HepG2 (cell line): ENCODE results near the gene FAM3A. TPM values are rescaled to one million over a fixed set of nuclear protein-coding genes. Genes with fewer than 3 reads are reported as not detected.

ENCODE experiments used
- ATAC-seq: fragments of 200-7000 bp; cut with Tn5 transposase; 3 replicates; pipeline ENCODE4 v1.9.1; 2020; ENCODE audit warnings: mild to moderate bottlenecking, moderate library complexity
- BruUV-seq: library from RNA; stranded (reverse); fragments of 400-500 nt; replicated peaks from 2 replicates; lab custom pipeline; 2021; lab: Mats Ljungman, UMichigan
- CTCF ChIA-PET: fragments of 300-600 bp; formaldehyde crosslinking; extraction: SDS; loops from one replicate; lab custom pipeline; 2021; ENCODE audit warnings: low total read pairs, inconsistent platforms, low intra/inter-chr PET ratio; lab: Yijun Ruan, JAX
- POLR2A ChIA-PET: fragments of 350-600 bp; sonication (Branson Sonifier 250); formaldehyde crosslinking; loops from one replicate; lab custom pipeline; 2020; ENCODE audit warnings: antibody characterized with exemption, inconsistent platforms; lab: Yijun Ruan, JAX
- DNase-seq: peaks from one replicate; pipeline ENCODE4 v3.0.0-alpha.2; 2015; ENCODE audit warnings: low spot score
- FAIRE-seq: peaks from 3 replicates; lab custom pipeline; 2011; peaks lifted over from hg19 to GRCh38; lab: Jason Lieb, UNC
- H2AFZ ChIP-seq: one replicate; pipeline ENCODE4 v1.6.1; 2011; ENCODE audit warnings: low read length, inconsistent platforms
- H3K27ac ChIP-seq: fragments of 300-600 bp; 3 replicates; pipeline ENCODE4 v1.8.0; 2011; ENCODE audit warnings: mixed run types, mild to moderate bottlenecking, mixed read lengths, low read length, inconsistent platforms; ENCODE audit not compliant: insufficient read depth; ENCODE audit errors: extremely low read length
- H3K27me3 ChIP-seq, 2 experiments: fragments of 200-600 bp in 1 of 2; 2 replicates in 1 of 2; 3 replicates in 1 of 2; pipeline versions ENCODE4 v1.6.0 to v1.8.0; 2011; ENCODE audit warnings: low read length in 2 of 2, mild to moderate bottlenecking in 2 of 2, moderate library complexity in 2 of 2, inconsistent platforms in 1 of 2; ENCODE audit not compliant: insufficient read depth in 2 of 2, control insufficient read depth in 1 of 2
- H3K36me3 ChIP-seq, 2 experiments: fragments of 200-600 bp in 1 of 2; replicated peaks in 1 of 2; 2 replicates in 1 of 2; 3 replicates in 1 of 2; pipeline versions ENCODE4 v1.5.1 to v1.8.0; 2011; ENCODE audit warnings: low read length in 2 of 2, inconsistent platforms in 1 of 2; ENCODE audit not compliant: insufficient read depth in 2 of 2, control insufficient read depth in 1 of 2
- H3K4me1 ChIP-seq: 2 replicates; pipeline ENCODE4 v1.5.1; 2012; ENCODE audit warnings: low read length, inconsistent platforms; ENCODE audit not compliant: insufficient read depth
- H3K4me2 ChIP-seq: 2 replicates; pipeline ENCODE4 v1.6.0; 2011; ENCODE audit warnings: low read depth, low read length, inconsistent platforms
- H3K4me3 ChIP-seq, 3 experiments: fragments of 200-600 bp in 1 of 3; sonication (generic), shearing (Covaris generic) in 1 of 3; replicated peaks in 1 of 3; 2 replicates each; pipeline ENCODE4 v1.5.1; 2011 to 2016; ENCODE audit warnings: low read length in 3 of 3, inconsistent platforms in 2 of 3, low read depth in 2 of 3, mild to moderate bottlenecking in 2 of 3, control low read depth in 1 of 3, mixed read lengths in 1 of 3; ENCODE audit not compliant: insufficient read depth in 1 of 3
- H3K79me2 ChIP-seq: one replicate; pipeline ENCODE4 v1.6.1; 2011; ENCODE audit warnings: low read length, inconsistent platforms; ENCODE audit not compliant: insufficient read depth
- H3K9ac ChIP-seq: 2 replicates; pipeline ENCODE4 v1.6.0; 2011; ENCODE audit warnings: mild to moderate bottlenecking, low read depth, low read length, inconsistent platforms; ENCODE audit not compliant: insufficient read depth
- H3K9me3 ChIP-seq: 2 replicates; pipeline ENCODE4 v1.5.1; 2012; ENCODE audit warnings: mild to moderate bottlenecking, low read length
- H4K20me1 ChIP-seq: 2 replicates; pipeline ENCODE4 v1.6.0; 2011; ENCODE audit warnings: inconsistent platforms, mild to moderate bottlenecking, low read length, moderate library complexity; ENCODE audit not compliant: insufficient read depth
- FOXM1 ChIP-seq: sonication (generic); formaldehyde crosslinking; IDR thresholded peaks from 2 replicates; pipeline ENCODE4 v1.5.0; 2020; ENCODE audit warnings: missing genetic modification reagents
- GATA4 ChIP-seq: sonication (generic); IDR thresholded peaks from 2 replicates; pipeline ENCODE4 v1.6.1; 2016; ENCODE audit warnings: antibody characterized with exemption, low read depth, borderline replicate concordance
- KDM3A ChIP-seq: IDR thresholded peaks from 2 replicates; pipeline ENCODE4 v1.6.1; 2018; ENCODE audit warnings: low read depth, missing compliant biosample characterization
- KIAA2018 ChIP-seq: sonication (generic); formaldehyde crosslinking; IDR thresholded peaks from 2 replicates; pipeline ENCODE4 v1.5.0; 2020; ENCODE audit warnings: mild to moderate bottlenecking, missing genetic modification reagents, borderline replicate concordance
- MED8 ChIP-seq: sonication (generic); formaldehyde crosslinking; IDR thresholded peaks from 2 replicates; pipeline ENCODE4 v1.8.1; 2023; ENCODE audit warnings: mild to moderate bottlenecking, missing genetic modification reagents; ENCODE audit not compliant: insufficient replicate concordance
- NCOA2 ChIP-seq: sonication (generic); formaldehyde crosslinking; IDR thresholded peaks from 2 replicates; pipeline ENCODE4 v1.8.0; 2022; ENCODE audit warnings: inconsistent platforms
- NR2F1 ChIP-seq, 2 experiments: fragments of 450-650 bp in 1 of 2; formaldehyde crosslinking in 1 of 2; IDR thresholded peaks; 2 replicates each; pipeline versions ENCODE4 v1.5.0 to v1.6.1; 2016 to 2020; ENCODE audit warnings: mild to moderate bottlenecking in 1 of 2, missing compliant biosample characterization in 1 of 2, missing genetic modification reagents in 1 of 2, moderate library complexity in 1 of 2
- ONECUT2 ChIP-seq: sonication (generic); formaldehyde crosslinking; IDR thresholded peaks from 2 replicates; pipeline ENCODE4 v1.4.0; 2020; ENCODE audit warnings: missing genetic modification reagents
- PATZ1 ChIP-seq: sonication (generic); formaldehyde crosslinking; IDR thresholded peaks from 2 replicates; pipeline ENCODE4 v1.4.0; 2020; ENCODE audit warnings: missing genetic modification reagents
- POGZ ChIP-seq: sonication (generic); formaldehyde crosslinking; IDR thresholded peaks from 2 replicates; pipeline ENCODE4 v1.4.0; 2020; ENCODE audit warnings: mild to moderate bottlenecking, missing genetic modification reagents
- SIN3B ChIP-seq: fragments of 150-350 bp; IDR thresholded peaks from 2 replicates; pipeline ENCODE4 v1.6.1; 2014; ENCODE audit warnings: low read length
- TRIM24 ChIP-seq: sonication (generic); formaldehyde crosslinking; IDR thresholded peaks from 2 replicates; pipeline ENCODE4 v1.8.0; 2022; ENCODE audit warnings: mild to moderate bottlenecking, missing genetic modification reagents
- ZBTB3 ChIP-seq: sonication (generic); formaldehyde crosslinking; IDR thresholded peaks from 2 replicates; pipeline ENCODE4 v1.4.0; 2020; ENCODE audit warnings: low read depth, mild to moderate bottlenecking, moderate library complexity, missing genetic modification reagents, borderline replicate concordance
- ZNF224 ChIP-seq: sonication (generic); formaldehyde crosslinking; IDR thresholded peaks from 2 replicates; pipeline ENCODE4 v1.5.0; 2020; ENCODE audit warnings: mild to moderate bottlenecking, missing genetic modification reagents
- ZNF350 ChIP-seq: sonication (generic); formaldehyde crosslinking; IDR thresholded peaks from 2 replicates; pipeline ENCODE4 v1.4.0; 2020; ENCODE audit warnings: mild to moderate bottlenecking, low read depth, missing genetic modification reagents, borderline replicate concordance
- ZNF615 ChIP-seq: sonication (generic); formaldehyde crosslinking; IDR thresholded peaks from 2 replicates; pipeline ENCODE4 v1.5.0; 2020; ENCODE audit warnings: mild to moderate bottlenecking, missing genetic modification reagents, borderline replicate concordance
- ZSCAN25 ChIP-seq: sonication (generic); formaldehyde crosslinking; IDR thresholded peaks from 2 replicates; pipeline ENCODE4 v1.8.0; 2022; ENCODE audit warnings: mild to moderate bottlenecking, missing genetic modification reagents
- ZSCAN9 ChIP-seq: IDR thresholded peaks from 2 replicates; pipeline ENCODE4 v1.6.1; 2016; ENCODE audit warnings: borderline replicate concordance
- WGBS: methylation state at CpG from one replicate; pipeline ENCODE4 v1.1.6; 2017; ENCODE audit warnings: low lambda C conversion rate; 5-methylcytosine and 5-hydroxymethylcytosine counted together
- in situ Hi-C: cut with HindIII; loops from 2 replicates; pipeline ENCODE4 v1.10.0; 2017; ENCODE audit warnings: low pct_unique_long_range_greater_than_20kb; ENCODE audit not compliant: extremely low pct_ligation_motif_present
- intact Hi-C: fragments of 100-400 bp; cut with micrococcal nuclease; formaldehyde crosslinking; loops from one replicate; pipeline ENCODE4 v1.10.0; 2022; ENCODE audit not compliant: unreplicated experiment
- polyA plus RNA-seq, 8 experiments: library from polyadenylated mRNA; depleted of rRNA in 3 of 8; stranded (reverse) in 7 of 8; unstranded in 1 of 8; fragments of >200 nt; fragmentation: Illumina TruSeq in 4 of 8; extraction: Trizol in 4 of 8; gene quantifications; 2 replicates each; pipeline versions ENCODE4 v1.2.1 to v1.2.3, GENCODE V29; 2011 to 2016; ENCODE audit warnings: low read depth in 4 of 8, missing spikeins in 1 of 8, mixed read lengths in 1 of 8; ENCODE audit not compliant: insufficient read depth in 1 of 8
- total RNA-seq, 5 experiments: library from RNA; depleted of rRNA; stranded (reverse); fragments of >200 nt; fragmentation: Illumina TruSeq; extraction: Trizol; gene quantifications; 2 replicates each; pipeline ENCODE4 v1.2.3, GENCODE V29; 2016; ENCODE audit warnings: low read depth in 1 of 5

The FAM3A gene
- total and polyA plus RNA-seq, 2 of the 13 experiments (the other 11 are each of a cell fraction or from before 2014, with no cell fraction given): 11.2 to 22.7 TPM

DNA sequence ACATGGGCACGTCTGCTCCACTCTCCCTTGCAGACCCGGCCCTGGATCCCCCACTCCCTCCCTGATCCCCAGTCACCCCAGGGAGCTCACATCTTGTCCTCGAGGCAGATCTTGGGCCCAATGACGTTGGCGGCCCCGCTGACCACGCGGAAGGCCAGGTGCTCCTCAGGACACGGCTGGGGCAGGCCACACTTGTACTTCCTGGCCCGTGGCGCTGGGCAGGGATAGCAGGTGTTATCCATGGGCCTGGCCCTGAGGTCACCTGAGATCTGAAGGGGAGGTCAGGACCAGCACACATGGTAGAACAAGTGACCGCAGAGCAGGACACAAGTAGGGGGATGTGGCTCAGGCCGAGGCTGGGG is 7.7 kb downstream of the FAM3A start:
- Histone ChIP-seq H3K36me3 (no peaks in the 10 kb centered on the region), H4K20me1 (no peaks in the 10 kb centered on the region), H3K27me3 (no peaks in the 10 kb centered on the region), H3K79me2 (no peaks in the 10 kb centered on the region), H2AFZ (no peak overlapping the region), H3K4me1 (no peaks in the 10 kb centered on the region), H3K9me3 (no peaks in the 10 kb centered on the region), H3K4me3 (no peak overlapping the region), H3K27ac (no peak overlapping the region), H3K9ac (no peak overlapping the region), H3K4me2 (no peak overlapping the region)
- ChIA-PET CTCF (no interaction called here), POLR2A (no interaction called here)
- ATAC-seq (no peak), FAIRE-seq (no peak), DNase-seq (no peak)
- BruUV-seq: no TSS peak
- in situ Hi-C loops: no loop called here
- 100% methylated on average over 2 of the region's 13 CpGs for WGBS
- intact Hi-C loops: no loop called here
- TF ChIP-seq POGZ (no peak), GATA4 (no peak), SIN3B (no peak), TRIM24 (no peak), FOXM1 (CRISPR knock-in tag) (no peak), KIAA2018 (CRISPR knock-in tag) (no peak), ZBTB3 (CRISPR knock-in tag) (no peak), ONECUT2 (no peak), PATZ1 (CRISPR knock-in tag) (no peak), ZNF224 (CRISPR knock-in tag) (no peak), KDM3A (no peak), MED8 (CRISPR knock-in tag) (no peak), NR2F1 (CRISPR knock-in tag; IDR thresholded peaks at IDR 0.05) (no peak), ZNF350 (CRISPR knock-in tag) (no peak), ZNF615 (CRISPR knock-in tag) (no peak), NCOA2 (no peak), ZSCAN25 (CRISPR knock-in tag) (no peak), ZSCAN9 (CRISPR knock-in tag) (no peak)
